Effector memory CD4-positive, alpha-beta T cell (primary cell): Measurements from ENCODE around the gene GPX3.

ENCODE experiments used
- DNase-seq, 3 donors: peaks; one replicate each; pipeline ENCODE4 v3.0.0-alpha.2; 2020
- H3K27ac ChIP-seq: 2 replicates; pipeline ENCODE4 v1.7.0; 2013; ENCODE audit warnings: mild to moderate bottlenecking, low read length, moderate library complexity; ENCODE audit not compliant: insufficient read depth, poor library complexity, severe bottlenecking
- H3K27me3 ChIP-seq: replicated peaks from 2 replicates; pipeline ENCODE4 v1.7.0; 2013; ENCODE audit warnings: mild to moderate bottlenecking, low read length; ENCODE audit not compliant: insufficient read depth, control insufficient read depth, poor library complexity, severe bottlenecking
- H3K36me3 ChIP-seq: 2 replicates; pipeline ENCODE4 v1.7.0; 2013; ENCODE audit warnings: mild to moderate bottlenecking, low read length, moderate library complexity; ENCODE audit not compliant: control insufficient read depth, insufficient read depth
- H3K4me1 ChIP-seq: 2 replicates; pipeline ENCODE4 v1.7.0; 2013; ENCODE audit warnings: low read length, mild to moderate bottlenecking; ENCODE audit not compliant: control insufficient read depth, insufficient read depth, poor library complexity, severe bottlenecking
- H3K4me3 ChIP-seq: 2 replicates; pipeline ENCODE4 v1.7.0; 2013; ENCODE audit warnings: low read length, low read depth, mild to moderate bottlenecking; ENCODE audit not compliant: insufficient read depth, poor library complexity, severe bottlenecking
- H3K9me3 ChIP-seq: 2 replicates; pipeline ENCODE4 v1.7.0; 2013; ENCODE audit warnings: mild to moderate bottlenecking, low read length, moderate library complexity; ENCODE audit not compliant: control insufficient read depth

GPX3 gene

DNA sequence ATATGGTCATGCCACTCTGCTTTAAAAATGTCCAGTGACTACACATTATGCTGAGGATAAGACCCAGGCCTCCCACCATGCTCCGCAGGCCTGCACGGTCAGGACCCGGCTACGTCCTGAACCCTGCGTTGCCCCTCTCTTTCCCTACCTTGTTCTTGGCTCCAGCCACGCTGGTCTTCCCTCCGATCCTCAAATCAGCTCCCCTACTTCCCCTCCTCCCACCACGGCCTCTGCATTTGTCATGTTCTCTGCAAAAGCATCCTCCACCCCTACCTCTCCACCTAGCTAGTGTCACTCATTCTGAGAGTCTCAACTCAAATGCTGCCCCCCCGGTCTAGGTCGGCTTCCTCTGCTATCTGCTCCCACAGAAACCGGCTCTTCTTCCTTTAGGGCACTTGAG is 11.2 kb downstream of the GPX3 start:
- no peaks in the 10 kb centered on the region for H3K4me1 ChIP-seq
- H3K27me3 ChIP-seq: no peaks in the 10 kb centered on the region
- peaks cover 93% of the 10 kb centered on the region for H3K36me3 ChIP-seq
- H3K9me3 ChIP-seq: no peaks in the 10 kb centered on the region
- no peak for DNase-seq
- H3K4me3 ChIP-seq: no peak overlapping the region
- no peak overlapping the region for H3K27ac ChIP-seq

- H3K36me3 ChIP-seq: peaks cover 100% of the 10 kb centered on the region
- DNase-seq: no peak
Observed at GRCh38 chr5:151033217-151033934, 13.0 kb downstream of the GPX3 start.

DNA sequence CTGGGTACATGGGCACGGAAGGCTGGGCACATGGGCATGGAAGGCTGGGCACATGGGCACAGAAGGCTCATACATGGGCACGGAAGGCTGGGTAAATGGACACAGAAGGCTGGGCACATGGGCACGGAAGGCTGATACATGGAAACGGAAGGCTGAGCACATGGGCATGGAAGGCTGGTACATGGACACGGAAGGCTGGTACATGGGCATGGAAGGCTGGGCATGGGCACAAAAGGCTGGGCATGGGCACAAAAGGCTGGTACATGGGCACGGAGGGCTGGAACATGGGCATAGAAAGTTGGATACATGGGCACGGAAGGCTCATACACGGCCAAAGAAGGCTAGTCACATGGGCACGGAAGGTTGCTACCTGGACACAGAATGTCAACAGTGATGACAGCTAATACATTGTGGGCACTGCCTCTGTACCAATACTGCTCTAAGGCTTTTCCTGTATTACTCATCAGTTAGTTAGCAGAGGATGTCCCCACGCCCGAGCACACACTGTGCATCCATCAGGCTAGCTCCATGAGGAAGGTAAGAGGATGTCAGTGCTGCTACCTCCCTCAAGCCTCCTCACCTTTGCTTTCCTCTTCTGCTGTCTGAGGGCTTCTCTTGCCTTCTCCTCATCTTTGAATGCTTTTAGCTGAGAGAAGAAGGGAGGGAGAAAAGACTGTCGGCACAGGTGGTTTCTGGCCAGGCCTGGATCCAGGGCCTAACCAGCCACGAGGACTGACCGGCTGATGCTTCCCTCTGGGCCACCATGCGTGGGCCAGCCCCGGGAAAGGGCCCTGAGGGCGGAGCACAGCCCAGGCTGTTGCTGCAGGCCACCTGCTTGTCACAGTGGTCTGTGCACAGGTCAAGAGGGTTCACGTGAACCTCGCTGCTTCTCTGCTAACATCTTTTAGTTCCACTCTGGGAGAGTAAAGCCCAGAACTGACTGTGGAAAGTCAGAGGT is 14.3 kb downstream of the GPX3 start:
- no peaks in the 10 kb centered on the region for H3K4me1 ChIP-seq
- no peak overlapping the region for H3K4me3 ChIP-seq
- peaks cover 100% of the 10 kb centered on the region for H3K36me3 ChIP-seq
- H3K27ac ChIP-seq: no peak overlapping the region
- no peaks in the 10 kb centered on the region for H3K27me3 ChIP-seq
- H3K9me3 ChIP-seq: no peaks in the 10 kb centered on the region
- no peak for DNase-seq

More at GRCh38 chr5:151033217-151033934, 13.0 kb downstream of the GPX3 start:
- H3K4me3 ChIP-seq: no peak overlapping the region
- H3K27me3 ChIP-seq: no peaks in the 10 kb centered on the region
- no peak overlapping the region for H3K27ac ChIP-seq
- H3K9me3 ChIP-seq: no peaks in the 10 kb centered on the region
- H3K4me1 ChIP-seq: no peaks in the 10 kb centered on the region

DNA sequence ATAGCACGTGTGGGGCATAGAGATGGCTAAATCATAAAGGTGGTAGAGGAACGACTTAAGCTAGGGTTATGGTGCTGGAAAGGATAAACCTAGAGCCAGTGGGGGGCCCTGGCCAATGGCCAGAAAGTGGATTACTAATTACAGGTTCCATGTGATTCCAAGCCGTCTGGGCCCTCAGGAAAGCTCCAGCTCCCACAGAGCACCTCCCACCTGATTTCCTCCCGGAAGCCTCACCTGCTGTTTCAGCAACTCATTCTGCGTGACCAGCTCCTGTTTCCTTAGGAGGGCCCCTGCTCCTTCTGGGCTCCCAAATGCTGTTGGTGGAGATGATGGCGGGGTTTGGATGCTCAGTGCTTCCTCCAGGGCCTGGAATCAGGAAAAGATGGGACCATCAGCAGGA is 16.2 kb downstream of the GPX3 start:
- DNase-seq: no peak
- Histone ChIP-seq H3K4me3 (no peak overlapping the region), H3K27me3 (no peaks in the 10 kb centered on the region), H3K9me3 (no peaks in the 10 kb centered on the region), H3K27ac (no peak overlapping the region), H3K36me3 (peaks cover 100% of the 10 kb centered on the region), H3K4me1 (no peaks in the 10 kb centered on the region)

DNA sequence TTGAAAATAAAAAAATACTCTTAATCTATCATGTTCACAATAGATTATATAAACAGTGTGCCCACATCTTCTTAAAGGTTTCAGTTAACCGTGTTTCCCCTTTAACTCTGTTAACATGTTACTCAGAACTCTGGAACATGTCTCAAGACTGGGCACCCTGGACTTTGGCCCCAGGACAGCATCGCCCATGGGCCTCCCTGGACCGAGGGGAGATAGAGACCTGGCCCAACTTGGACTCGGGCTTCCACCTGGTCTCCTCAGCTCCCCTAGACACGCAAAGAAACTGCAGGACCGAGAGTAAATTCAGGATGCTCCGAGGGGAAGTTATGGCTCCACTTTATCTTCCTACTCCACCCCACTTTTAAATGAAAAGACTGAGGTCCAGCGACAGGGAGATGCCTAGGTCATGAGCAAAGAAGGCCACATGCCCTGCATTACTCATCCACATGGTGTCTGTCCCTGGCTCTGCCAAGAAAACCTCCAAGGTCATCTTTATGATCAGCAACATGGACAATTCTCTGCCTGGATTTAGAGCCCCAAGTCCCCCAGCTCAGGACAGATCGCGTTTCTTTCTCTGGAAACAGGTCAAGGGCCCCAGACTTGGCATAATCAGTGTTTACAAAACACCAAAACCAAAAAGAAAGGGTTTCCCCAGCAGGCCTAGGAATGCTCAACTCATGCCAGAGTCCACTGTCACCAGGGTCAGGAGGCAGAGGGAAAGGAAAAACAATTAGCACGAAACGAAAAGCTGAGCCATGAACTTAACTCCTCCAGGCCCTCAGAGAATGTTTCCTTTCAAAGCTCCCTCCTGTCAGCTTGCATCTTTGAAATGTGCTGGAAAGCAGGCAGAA is 17.4 kb downstream of the GPX3 start:
- H3K4me1 ChIP-seq: no peaks in the 10 kb centered on the region
- H3K4me3 ChIP-seq: no peak overlapping the region
- no peaks in the 10 kb centered on the region for H3K27me3 ChIP-seq
- H3K36me3 ChIP-seq: peaks cover 100% of the 10 kb centered on the region
- no peaks in the 10 kb centered on the region for H3K9me3 ChIP-seq
- DNase-seq: no peak
- no peak overlapping the region for H3K27ac ChIP-seq

DNA sequence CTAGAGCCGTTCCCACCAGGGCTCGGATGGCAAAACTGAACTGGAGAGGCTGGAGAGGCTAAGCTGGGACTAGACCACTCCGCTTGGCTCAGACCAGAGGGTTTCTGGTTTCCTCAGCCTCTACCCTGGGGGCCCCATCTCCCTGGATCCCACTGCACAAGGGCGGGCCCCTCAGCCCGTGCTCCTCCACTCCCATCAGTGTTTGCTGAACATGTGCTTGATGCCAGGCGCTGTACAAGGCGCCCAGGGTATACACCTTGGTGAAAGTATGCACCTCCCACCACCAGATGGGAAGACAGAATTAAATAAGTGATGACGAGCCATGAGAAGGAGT is 18.0 kb downstream of the GPX3 start:
- Histone ChIP-seq H3K27ac (no peak overlapping the region), H3K27me3 (no peaks in the 10 kb centered on the region), H3K4me1 (no peaks in the 10 kb centered on the region), H3K4me3 (no peak overlapping the region), H3K36me3 (peaks cover 100% of the 10 kb centered on the region), H3K9me3 (no peaks in the 10 kb centered on the region)
- DNase-seq: no peak

GRCh38 chr5:151038801-151039238 is 18.4 kb downstream of the GPX3 start:
- no peak for DNase-seq
- no peaks in the 10 kb centered on the region for H3K9me3 ChIP-seq
- H3K27me3 ChIP-seq: no peaks in the 10 kb centered on the region
- peaks cover 100% of the 10 kb centered on the region for H3K36me3 ChIP-seq
- no peaks in the 10 kb centered on the region for H3K4me1 ChIP-seq
- no peak overlapping the region for H3K27ac ChIP-seq
- no peak overlapping the region for H3K4me3 ChIP-seq

DNA sequence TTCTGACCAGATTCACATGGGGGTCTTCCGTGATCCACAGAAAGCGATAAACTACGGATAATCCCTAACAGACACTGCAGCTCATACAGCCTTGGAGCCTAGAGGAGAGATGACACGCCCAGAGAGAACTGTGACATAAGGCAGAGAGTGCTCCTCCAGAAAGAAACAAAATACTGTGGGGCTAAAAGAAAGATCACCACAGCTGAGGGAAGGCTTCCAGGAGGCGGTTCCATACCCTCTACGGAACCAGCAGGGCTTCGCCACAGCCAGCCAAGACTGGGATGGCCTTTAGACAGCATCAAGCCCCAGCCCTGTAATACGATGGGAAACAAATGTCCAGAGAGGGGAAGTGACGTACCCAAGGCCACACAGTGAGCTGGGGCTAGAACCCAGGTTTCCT is 19.3 kb downstream of the GPX3 start:
- H3K36me3 ChIP-seq: peaks cover 100% of the 10 kb centered on the region
- no peaks in the 10 kb centered on the region for H3K4me1 ChIP-seq
- no peak overlapping the region for H3K27ac ChIP-seq

GRCh38 chr5:151040211-151040747 is 19.9 kb downstream of the GPX3 start:
- Histone ChIP-seq H3K27ac (no peak overlapping the region), H3K36me3 (peaks cover 100% of the 10 kb centered on the region)

More for the DNA sequence above, 19.3 kb downstream of the GPX3 start:
- DNase-seq: no peak
- H3K9me3 ChIP-seq: no peaks in the 10 kb centered on the region
- no peaks in the 10 kb centered on the region for H3K27me3 ChIP-seq
- no peak overlapping the region for H3K4me3 ChIP-seq

More at GRCh38 chr5:151040211-151040747, 19.9 kb downstream of the GPX3 start:
- DNase-seq: no peak
- Histone ChIP-seq H3K9me3 (no peaks in the 10 kb centered on the region), H3K4me3 (no peak overlapping the region), H3K4me1 (no peaks in the 10 kb centered on the region), H3K27me3 (no peaks in the 10 kb centered on the region)
